CD4-positive, alpha-beta T cell treated with Interleukin-2 at 100 ng/mL for 4 hours (primary cell): ENCODE results near the gene SRSF5.
"Not testable (repeated sequence)": the region's sequence is repeated elsewhere in the genome, so short reads cannot be mapped to it uniquely, and the experiment has no call there.

ENCODE experiments used
- DNase-seq: peaks from one replicate; pipeline ENCODE4 v3.0.0-alpha.2; 2020; ENCODE audit warnings: low spot score

SRSF5 gene

GRCh38 chr14:69808919-69809808, 42.2 kb downstream of the SRSF5 start:
- no peak for DNase-seq

- no peak for DNase-seq
These were observed 44.4 kb downstream of the SRSF5 start for GRCh38 chr14:69811227-69811867.

GRCh38 chr14:69811868-69812252, 44.9 kb downstream of the SRSF5 start:
- no peak for DNase-seq

- no peak for DNase-seq
These were observed 45.8 kb downstream of the SRSF5 start for GRCh38 chr14:69812711-69813110.

GRCh38 chr14:69813346-69813745, 46.4 kb downstream of the SRSF5 start:
- DNase-seq = not testable (repeated sequence)

- no peak for DNase-seq
These were observed 47.5 kb downstream of the SRSF5 start for GRCh38 chr14:69814397-69814796.

- no peak for DNase-seq
These were observed 48.6 kb downstream of the SRSF5 start for GRCh38 chr14:69815556-69815955.

GRCh38 chr14:69816216-69816615, 49.3 kb downstream of the SRSF5 start:
- DNase-seq = no peak

- DNase-seq = peak; percentile 77
These were observed 51.8 kb downstream of the SRSF5 start for GRCh38 chr14:69818758-69819191.

- DNase-seq = no peak
These were observed 52.7 kb downstream of the SRSF5 start for GRCh38 chr14:69819607-69820006.

GRCh38 chr14:69820991-69821390, 54.0 kb downstream of the SRSF5 start:
- DNase-seq = no peak
